IMR-90 (cell line): ENCODE data around the gene YRDC. TPM values are rescaled to one million over a fixed set of nuclear protein-coding genes. Genes with fewer than 3 reads are reported as not detected.

ENCODE experiments used
- ATAC-seq: fragments of 200-7000 bp; cut with Tn5 transposase; 2 replicates; pipeline ENCODE4 v1.9.1; 2020; ENCODE audit warnings: low read depth, mild to moderate bottlenecking, moderate library complexity
- BruUV-seq: library from RNA; stranded (reverse); fragments of 400-500 nt; replicated peaks from 2 replicates; lab custom pipeline; 2021; lab: Mats Ljungman, UMichigan
- CTCF ChIA-PET: fragments of 300-600 bp; formaldehyde crosslinking; extraction: SDS; loops from one replicate; lab custom pipeline; 2021; ENCODE audit warnings: antibody characterized with exemption; lab: Yijun Ruan, JAX
- POLR2A ChIA-PET: fragments of 300-600 bp; sonication (Branson Sonifier 250); formaldehyde crosslinking; loops from one replicate; lab custom pipeline; 2022; ENCODE audit warnings: antibody characterized with exemption; ENCODE audit not compliant: unreplicated experiment; lab: Charles Lee
- DNase-seq: peaks from one replicate; pipeline ENCODE4 v3.0.0; 2013
- H2AFZ ChIP-seq: replicated peaks from 2 replicates; pipeline ENCODE3; 2013; ENCODE audit warnings: low read length, mild to moderate bottlenecking; ENCODE audit not compliant: poor library complexity
- H2AK5ac ChIP-seq: 2 replicates; pipeline ENCODE4 v1.6.1; 2013; ENCODE audit warnings: low read depth, low read length, inconsistent platforms
- H2AK9ac ChIP-seq: replicated peaks from 2 replicates; pipeline ENCODE3; 2013; ENCODE audit warnings: mild to moderate bottlenecking, low read depth, low read length, moderate library complexity; ENCODE audit not compliant: poor library complexity
- H2BK120ac ChIP-seq: 2 replicates; pipeline ENCODE4 v1.6.1; 2013; ENCODE audit warnings: low read depth, low read length, inconsistent platforms
- H2BK15ac ChIP-seq: 3 replicates; pipeline ENCODE4 v1.6.1; 2013; ENCODE audit warnings: low read depth, low read length, inconsistent platforms
- H2BK20ac ChIP-seq: 2 replicates; pipeline ENCODE4 v1.6.1; 2013; ENCODE audit warnings: low read depth, mild to moderate bottlenecking, inconsistent platforms, low read length, moderate library complexity
- H2BK5ac ChIP-seq: 2 replicates; pipeline ENCODE4 v1.6.1; 2013; ENCODE audit warnings: mild to moderate bottlenecking, low read depth, low read length, inconsistent platforms; ENCODE audit not compliant: poor library complexity, severe bottlenecking
- H3K14ac ChIP-seq: replicated peaks from 2 replicates; pipeline ENCODE4 v1.6.1; 2013; ENCODE audit warnings: low read depth, low read length, inconsistent platforms
- H3K18ac ChIP-seq: 2 replicates; pipeline ENCODE4 v1.6.1; 2013; ENCODE audit warnings: low read depth, low read length, control low read depth
- H3K23ac ChIP-seq: 2 replicates; pipeline ENCODE4 v1.6.1; 2013; ENCODE audit warnings: low read depth, low read length, inconsistent platforms
- H3K27ac ChIP-seq: 2 replicates; pipeline ENCODE4 v1.5.1; 2013; ENCODE audit warnings: mild to moderate bottlenecking, control low read depth, low read length; ENCODE audit not compliant: insufficient read depth
- H3K27me3 ChIP-seq: 2 replicates; pipeline ENCODE4 v1.6.1; 2013; ENCODE audit warnings: low read length; ENCODE audit not compliant: control insufficient read depth, insufficient read depth
- H3K36me3 ChIP-seq: 2 replicates; pipeline ENCODE4 v1.6.1; 2013; ENCODE audit warnings: low read length, mixed read lengths; ENCODE audit not compliant: control insufficient read depth, insufficient read depth
- H3K4ac ChIP-seq: 2 replicates; pipeline ENCODE4 v1.6.1; 2013; ENCODE audit warnings: low read depth, low read length, inconsistent platforms
- H3K4me1 ChIP-seq: 2 replicates; pipeline ENCODE4 v1.6.1; 2013; ENCODE audit warnings: low read length, mixed read lengths; ENCODE audit not compliant: control insufficient read depth, insufficient read depth
- H3K4me2 ChIP-seq: 2 replicates; pipeline ENCODE4 v1.6.1; 2013; ENCODE audit warnings: low read depth, mild to moderate bottlenecking, control low read depth, low read length, moderate library complexity
- H3K4me3 ChIP-seq: 2 replicates; pipeline ENCODE4 v1.5.1; 2013; ENCODE audit warnings: low read depth, mild to moderate bottlenecking, control low read depth, low read length, moderate library complexity; ENCODE audit not compliant: insufficient read depth
- H3K56ac ChIP-seq: 2 replicates; pipeline ENCODE4 v1.6.1; 2013; ENCODE audit warnings: low read length, inconsistent platforms; ENCODE audit not compliant: insufficient read depth; ENCODE audit errors: extremely low read depth
- H3K79me1 ChIP-seq, 2 experiments: 2 replicates each; pipeline ENCODE4 v1.6.1; 2013; ENCODE audit warnings: low read length in 2 of 2, inconsistent platforms in 1 of 2, low read depth in 1 of 2
- H3K9ac ChIP-seq: 2 replicates; pipeline ENCODE4 v1.6.1; 2013; ENCODE audit warnings: low read depth, low read length, control low read depth
- H3K9me1 ChIP-seq: 2 replicates; pipeline ENCODE4 v1.6.1; 2013; ENCODE audit warnings: low read length, inconsistent platforms; ENCODE audit not compliant: insufficient read depth
- H3K9me3 ChIP-seq: 2 replicates; pipeline ENCODE4 v1.6.1; 2013; ENCODE audit warnings: low read length; ENCODE audit not compliant: control insufficient read depth, insufficient read depth
- H4K20me1 ChIP-seq: 2 replicates; pipeline ENCODE4 v1.6.1; 2013; ENCODE audit warnings: low read length, inconsistent platforms; ENCODE audit not compliant: insufficient read depth
- H4K5ac ChIP-seq: 2 replicates; pipeline ENCODE4 v1.6.1; 2013; ENCODE audit warnings: mild to moderate bottlenecking, low read depth, low read length, control low read depth
- H4K8ac ChIP-seq, 2 experiments: 2 replicates each; pipeline ENCODE4 v1.6.1; 2013; ENCODE audit warnings: low read depth in 2 of 2, low read length in 2 of 2, control low read depth in 1 of 2, inconsistent platforms in 1 of 2
- H4K91ac ChIP-seq: 2 replicates; pipeline ENCODE4 v1.6.1; 2013; ENCODE audit warnings: low read depth, low read length, inconsistent platforms; ENCODE audit not compliant: insufficient read depth
- MAZ ChIP-seq: IDR thresholded peaks from 2 replicates; pipeline ENCODE4 v1.6.1; 2012; ENCODE audit warnings: low read depth, mild to moderate bottlenecking, low read length, improper control_type of control experiment, moderate library complexity, borderline replicate concordance
- NFE2L2 ChIP-seq: fragments of 150-350 bp; IDR thresholded peaks from 2 replicates; pipeline ENCODE4 v1.6.1; 2016; ENCODE audit warnings: low read depth, mild to moderate bottlenecking, low read length
- SMC3 ChIP-seq: fragments of 150-350 bp; IDR thresholded peaks from 2 replicates; pipeline ENCODE4 v1.6.1; 2016; ENCODE audit warnings: low read depth, mild to moderate bottlenecking, antibody characterized with exemption, low read length, moderate library complexity
- USF2 ChIP-seq: fragments of 150-350 bp; IDR thresholded peaks from 2 replicates; pipeline ENCODE4 v1.6.1; 2017; ENCODE audit warnings: mild to moderate bottlenecking, antibody characterized with exemption, low read length, low read depth
- WGBS, 2 experiments: methylation state at CpG; one replicate each; pipeline versions ENCODE4 v1.1.5 to v1.1.7; 2013; ENCODE audit warnings: missing lambda C conversion rate in 2 of 2; ENCODE audit not compliant: insufficient read length in 1 of 2; ENCODE audit errors: extremely low coverage in 2 of 2; 5-methylcytosine and 5-hydroxymethylcytosine counted together
- dilution Hi-C: fragments of 300-500 bp; cut with HindIII; formaldehyde crosslinking; loops from one replicate; pipeline ENCODE4 v1.14.3; 2018; ENCODE audit warnings: low sequenced_read_pairs; ENCODE audit not compliant: unreplicated experiment
- in situ Hi-C: fragments of 300-500 bp; cut with MboI; formaldehyde crosslinking; loops from 3 replicates; pipeline ENCODE4 v1.14.3; 2019; ENCODE audit warnings: low sequenced_read_pairs, inconsistent platforms, mixed read lengths
- intact Hi-C: fragments of 100-400 bp; cut with micrococcal nuclease; formaldehyde crosslinking; loops from 2 replicates; pipeline ENCODE4 v1.10.0; 2022
- polyA plus RNA-seq, 3 experiments: library from polyadenylated mRNA; depleted of rRNA; stranded (reverse); fragments of >200 nt; gene quantifications; 2 replicates each; pipeline ENCODE4 v1.2.3, GENCODE V29; 2012; ENCODE audit warnings: low replicate concordance in 1 of 3
- total RNA-seq: library from RNA; depleted of rRNA; stranded (reverse); fragments of >200 nt; gene quantifications from 2 replicates; pipeline ENCODE4 v1.2.3, GENCODE V29; 2012

YRDC gene
- total and polyA plus RNA-seq, 2 of the 4 experiments (the other 2 are of a cell fraction): 21.0 to 21.7 TPM

- no peak overlapping the region for H2BK120ac ChIP-seq
- H2AFZ ChIP-seq: no peak overlapping the region
- H3K18ac ChIP-seq: no peak overlapping the region
- no peak overlapping the region for H4K5ac ChIP-seq
- H3K4me2 ChIP-seq: no peak overlapping the region
- intact Hi-C loops (no loop called here), dilution Hi-C loops (no loop called here), in situ Hi-C loops (no loop called here)
- peaks cover 21% of the 10 kb centered on the region; the same call in 1 of the 2 replicates for H4K20me1 ChIP-seq
- H2AK5ac ChIP-seq: no peak overlapping the region
- no peak overlapping the region for H4K8ac ChIP-seq
- H3K56ac ChIP-seq: no peak overlapping the region
- TF ChIP-seq MAZ (no peak), USF2 (no peak), NFE2L2 (no peak), SMC3 (no peak)
- peaks cover 7% of the 10 kb centered on the region for H3K9me1 ChIP-seq
- no peak overlapping the region for H2AK9ac ChIP-seq
- no peak overlapping the region for H2BK15ac ChIP-seq
- H3K79me1 ChIP-seq: peaks cover 49 to 79% of the 10 kb centered on the region in 2 experiments
- H3K14ac ChIP-seq: no peak overlapping the region
- ChIA-PET CTCF (no interaction called here), POLR2A (no interaction called here)
- BruUV-seq: no TSS peak
- peaks cover 4% of the 10 kb centered on the region; the same call in 1 of the 2 replicates for H3K4me1 ChIP-seq
- no peak overlapping the region for H2BK20ac ChIP-seq
- no peaks in the 10 kb centered on the region for H3K27me3 ChIP-seq
- no peak overlapping the region for H3K9ac ChIP-seq
- H4K91ac ChIP-seq: no peak overlapping the region
- no peak overlapping the region for H3K4me3 ChIP-seq
- H2BK5ac ChIP-seq: no peak overlapping the region
- DNase-seq: no peak
- H3K27ac ChIP-seq: no peak overlapping the region
- no CpG with 5 or more reads among the region's 3 CpGs for WGBS, 2 experiments
- no peak for ATAC-seq
- H3K23ac ChIP-seq: no peak overlapping the region
- peaks cover 8% of the 10 kb centered on the region for H3K36me3 ChIP-seq
- H3K9me3 ChIP-seq: no peaks in the 10 kb centered on the region
- no peak overlapping the region for H3K4ac ChIP-seq
Observed at GRCh38 chr1:37849480-37849879, 41.5 kb upstream of the YRDC start.
